HEK293 (cell line): Measurements from ENCODE around the gene MAST2.

Source experiments
- HOXD13 ChIP-seq: sonication (generic); formaldehyde crosslinking; IDR thresholded peaks from 2 replicates; pipeline ENCODE4 v1.8.0; 2022; ENCODE audit warnings: missing genetic modification reagents, borderline replicate concordance
- KLF1 ChIP-seq: fragments of 450-650 bp; formaldehyde crosslinking; IDR thresholded peaks from 2 replicates; pipeline ENCODE4 v1.5.1; 2016; ENCODE audit warnings: missing biosample characterization, missing genetic modification characterization
- ZNF37A ChIP-seq: fragments of 450-650 bp; IDR thresholded peaks from 2 replicates; pipeline ENCODE4 v1.5.1; 2018; ENCODE audit warnings: missing biosample characterization, missing genetic modification characterization
- ZNF658 ChIP-seq: fragments of 450-650 bp; formaldehyde crosslinking; IDR thresholded peaks from 2 replicates; pipeline ENCODE4; 2016; ENCODE audit warnings: missing biosample characterization, missing genetic modification characterization

GRCh38 chr1:46003315-46003714, 199.9 kb downstream of the MAST2 start:
- TF ChIP-seq HOXD13 (CRISPR knock-in tag) (no peak), ZNF658 (tag by site-specific recombination) (no peak), ZNF37A (tag by site-specific recombination) (no peak), KLF1 (no peak)
